ENCODE measurements around the gene TRMT11.
"Not testable (repeated sequence)": the region's sequence is repeated elsewhere in the genome, so short reads cannot be mapped to it uniquely, and the experiment has no call there.

Gene TRMT11

DNA sequence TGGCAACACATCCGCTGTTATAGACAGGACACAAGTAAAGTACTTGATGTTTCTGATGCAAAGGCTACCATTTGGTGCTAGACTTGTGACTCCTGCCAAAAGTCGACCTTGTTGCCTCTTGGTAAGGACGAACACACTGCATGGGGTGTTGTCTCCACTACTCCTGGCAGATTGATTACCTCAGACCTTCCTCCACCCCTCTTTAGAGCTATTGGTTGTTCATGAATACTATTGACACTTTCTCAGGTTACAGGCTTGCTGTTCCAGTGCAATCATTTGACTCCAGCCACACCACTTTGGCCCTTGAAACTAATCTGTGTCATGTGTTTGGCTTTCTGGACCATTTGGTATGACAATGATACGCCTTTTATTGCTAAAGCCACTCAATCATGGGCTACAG lies 62.3 kb downstream of the TRMT11 start:
- DNase-seq: no peak

DNA sequence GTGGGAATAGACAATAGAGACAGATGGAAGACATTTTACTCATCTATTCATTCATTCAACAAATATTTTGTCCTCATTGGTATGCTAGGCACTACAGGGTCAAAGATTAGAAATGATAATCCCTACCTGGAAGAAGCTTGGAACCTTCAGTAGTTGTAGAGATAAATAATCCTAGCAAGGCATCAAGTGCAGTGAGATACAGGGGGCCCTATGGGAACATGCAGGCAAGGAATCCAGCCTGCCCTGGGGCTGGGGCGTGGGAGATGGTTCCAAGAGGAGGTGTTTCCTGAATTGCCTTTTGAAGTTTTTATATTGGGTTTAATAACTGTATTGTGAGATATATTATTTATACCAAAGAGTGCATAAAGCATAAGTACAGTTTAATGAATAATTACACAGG lies 64.5 kb downstream of the TRMT11 start:
- no peak for DNase-seq

DNA sequence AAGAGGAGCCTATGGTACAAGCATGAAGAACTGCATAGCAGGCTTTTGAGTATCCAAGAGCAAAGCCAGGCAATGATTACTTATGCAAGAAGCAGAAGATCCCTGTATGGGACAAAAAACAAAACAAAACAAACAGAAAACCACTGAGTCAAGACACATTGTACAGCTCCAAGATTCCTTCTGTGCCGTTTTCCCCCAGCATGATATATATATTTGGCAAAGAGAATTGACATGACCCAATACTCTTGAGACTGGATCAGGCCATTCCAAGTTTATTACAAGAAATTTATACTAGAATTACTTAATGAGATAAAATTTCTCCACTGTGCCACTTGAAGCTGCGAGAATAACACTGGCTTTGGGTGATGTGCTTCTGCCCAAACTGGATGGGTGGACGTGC lies 65.5 kb downstream of the TRMT11 start:
- DNase-seq: no peak

DNA sequence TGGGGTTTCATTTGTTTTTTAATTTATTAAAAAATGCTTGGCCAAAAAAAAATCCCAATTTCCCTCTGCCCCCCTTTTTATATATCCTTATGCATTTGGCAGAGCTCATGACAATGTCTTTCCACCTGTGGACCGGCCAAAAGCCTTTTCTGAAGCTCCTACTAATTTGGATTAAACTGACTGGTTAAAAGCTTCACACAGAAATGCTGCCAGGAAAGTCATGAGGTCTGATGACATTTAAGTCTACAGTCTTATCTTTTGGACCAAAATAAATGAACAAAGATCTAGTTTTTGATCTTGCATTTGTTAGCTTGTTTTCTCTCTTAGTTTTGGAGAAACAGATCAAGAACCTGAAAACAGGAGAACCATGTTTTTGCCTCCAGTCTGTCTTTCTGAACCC lies 66.1 kb downstream of the TRMT11 start:
- DNase-seq: no peak

DNA sequence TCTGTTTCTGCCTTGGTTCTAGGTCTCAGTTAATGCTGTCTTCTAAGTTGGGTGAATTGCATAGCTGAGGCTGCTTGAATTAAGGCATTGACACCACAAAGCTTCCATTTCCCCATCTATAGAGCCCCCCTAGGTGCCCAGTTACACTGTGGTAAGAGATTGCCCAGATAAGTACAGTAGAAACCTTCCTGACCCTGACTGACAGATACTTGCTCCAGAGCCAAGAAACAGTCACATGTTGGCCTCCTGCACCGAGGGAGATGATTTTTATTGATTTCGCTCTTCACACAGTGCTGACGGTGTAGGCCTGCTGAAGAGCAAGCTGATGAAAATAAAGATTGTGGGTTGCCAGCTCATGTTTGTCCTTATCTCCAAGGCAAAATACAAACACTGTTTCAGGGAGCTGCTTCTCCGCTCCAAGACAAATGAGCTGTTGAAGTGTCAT lies 67.9 kb downstream of the TRMT11 start:
- DNase-seq: peak; percentile 56

DNA sequence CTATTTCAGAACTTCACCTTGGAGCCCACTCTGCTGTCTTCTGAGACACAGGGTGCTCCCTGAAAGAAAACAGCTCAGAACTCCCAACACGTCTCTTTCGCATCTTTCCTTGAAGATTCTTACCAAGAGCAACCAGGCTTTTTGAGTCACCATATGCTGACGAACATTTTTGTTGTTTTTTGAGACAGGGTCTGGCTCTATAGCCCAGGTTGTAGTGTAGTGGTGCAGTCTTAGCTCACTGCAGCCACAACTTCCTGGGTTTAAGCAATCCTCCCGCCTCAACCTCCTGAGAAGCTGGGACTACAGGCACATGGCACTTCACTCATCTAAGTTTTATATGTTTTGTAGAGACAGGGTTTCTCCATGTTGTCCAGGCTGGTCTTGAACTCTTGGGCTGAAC lies 68.5 kb downstream of the TRMT11 start:
- no peak for DNase-seq

DNA sequence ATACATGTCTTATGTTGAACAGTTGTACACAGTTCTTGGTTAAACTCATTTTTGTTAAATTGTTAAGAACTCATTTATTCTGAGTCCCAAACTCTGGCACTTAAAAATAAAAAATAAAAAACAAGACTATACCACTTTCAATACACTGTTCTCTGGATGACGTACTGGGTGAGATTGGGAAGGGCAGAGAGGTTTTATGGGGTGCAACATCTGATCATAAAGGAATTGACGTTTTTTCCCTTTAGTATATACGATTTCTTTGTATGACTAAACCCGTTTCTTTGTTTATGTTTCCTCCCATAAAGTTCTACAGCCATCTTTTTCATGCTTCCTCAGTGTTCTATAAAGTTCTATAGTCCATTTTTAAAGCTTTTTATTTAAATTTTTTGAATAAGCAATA lies 69.1 kb downstream of the TRMT11 start:
- DNase-seq: no peak

DNA sequence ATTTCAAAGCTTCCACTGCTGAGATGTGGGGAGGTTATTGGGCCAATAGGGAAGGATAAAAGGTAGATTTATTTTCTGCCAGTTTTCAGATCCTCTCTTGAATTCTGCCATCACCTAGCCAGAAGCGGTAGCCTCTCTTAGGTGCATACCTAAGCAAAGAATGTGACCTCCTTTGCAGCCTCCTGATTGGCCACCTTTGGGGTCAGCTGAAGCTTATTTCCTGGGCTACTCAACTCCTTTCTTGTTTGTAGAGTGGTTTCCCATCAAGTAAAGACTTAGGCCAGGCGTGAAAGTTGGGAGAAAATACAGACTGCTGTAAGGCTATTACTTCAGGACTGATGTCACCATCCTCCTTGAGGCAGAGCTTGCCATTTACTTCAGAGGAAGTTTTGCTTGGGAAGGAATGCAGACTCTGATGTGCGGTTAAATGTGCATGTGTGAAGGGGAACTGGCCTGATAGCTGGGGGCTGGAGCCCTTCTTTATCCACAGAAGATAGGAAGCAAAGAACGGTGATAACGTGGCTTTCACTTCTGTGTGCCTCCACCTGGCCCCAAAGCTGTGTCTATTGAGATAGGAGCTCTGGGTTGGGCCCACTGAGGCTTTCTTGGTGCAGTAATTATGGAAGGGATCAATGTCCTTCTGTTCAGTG lies 70.1 kb downstream of the TRMT11 start:
- DNase-seq: no peak

DNA sequence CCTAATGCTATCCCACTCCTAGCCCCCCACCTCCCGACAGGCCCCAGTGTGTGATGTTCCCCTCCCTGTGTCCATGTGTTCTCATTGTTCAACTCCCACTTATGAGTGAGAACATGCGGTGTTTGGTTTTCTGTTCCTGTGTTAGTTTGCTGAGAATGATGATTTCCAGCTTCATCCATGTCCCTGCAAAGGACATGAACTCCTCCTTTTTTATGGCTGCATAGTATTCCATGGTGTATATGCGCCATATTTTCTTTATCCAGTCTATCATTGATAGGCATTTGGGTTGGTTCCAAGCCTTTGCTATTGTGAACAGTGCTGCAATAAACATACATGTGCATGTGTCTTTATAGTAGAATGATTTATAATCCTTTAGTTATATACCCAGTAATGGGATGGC lies 71.7 kb downstream of the TRMT11 start:
- not testable (repeated sequence) for DNase-seq

DNA sequence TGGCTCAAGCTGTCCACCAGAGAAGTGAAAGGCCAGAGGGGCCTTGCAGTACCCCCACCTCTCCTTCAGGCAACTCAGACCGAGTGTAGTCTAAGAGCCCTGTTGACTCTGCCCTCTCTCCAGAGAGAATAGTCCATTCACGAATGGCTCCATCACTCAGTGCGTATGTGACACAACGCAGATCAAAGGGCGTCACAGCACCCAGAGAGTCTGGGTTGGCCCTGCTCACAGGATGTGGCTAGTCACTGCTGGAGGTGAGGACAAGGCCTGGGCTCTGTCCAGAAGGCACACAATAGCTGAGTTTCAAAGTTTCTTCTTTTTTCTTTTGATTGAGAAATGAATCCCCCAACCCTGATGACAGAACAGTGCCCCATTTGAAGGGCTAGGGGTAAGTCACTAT lies 74.1 kb downstream of the TRMT11 start:
- no peak for DNase-seq

DNA sequence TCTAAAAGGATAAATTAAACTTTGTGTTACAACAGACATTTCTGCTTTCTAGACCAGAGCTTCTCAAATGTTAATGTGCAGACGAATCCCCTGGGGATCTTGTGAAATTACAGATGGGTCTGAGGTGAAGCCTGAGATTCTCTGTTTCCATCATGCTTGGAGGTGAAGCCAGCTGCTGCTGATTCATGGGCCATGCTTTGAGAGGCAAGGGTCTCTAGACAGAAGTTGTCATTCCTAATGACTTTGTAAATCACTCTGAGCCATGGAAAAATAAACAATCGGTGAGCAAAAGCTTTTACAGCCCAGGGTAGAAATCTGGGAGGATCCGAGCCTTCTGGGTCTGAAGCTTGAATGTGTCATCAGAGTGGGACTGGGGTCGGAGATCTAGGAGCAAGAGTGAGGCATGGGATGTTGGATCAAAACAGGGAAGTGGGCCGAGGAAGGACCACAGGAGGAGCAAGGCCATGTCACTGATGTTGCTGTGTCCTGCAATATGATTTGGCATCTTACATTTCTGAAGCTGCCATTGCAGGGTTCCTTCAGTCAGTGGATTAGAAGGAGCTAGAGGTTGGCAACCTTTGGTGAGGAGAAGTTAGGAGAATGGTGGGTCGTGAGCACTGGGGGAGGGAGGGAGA lies 77.3 kb downstream of the TRMT11 start:
- peak; percentile 90 for DNase-seq

DNA sequence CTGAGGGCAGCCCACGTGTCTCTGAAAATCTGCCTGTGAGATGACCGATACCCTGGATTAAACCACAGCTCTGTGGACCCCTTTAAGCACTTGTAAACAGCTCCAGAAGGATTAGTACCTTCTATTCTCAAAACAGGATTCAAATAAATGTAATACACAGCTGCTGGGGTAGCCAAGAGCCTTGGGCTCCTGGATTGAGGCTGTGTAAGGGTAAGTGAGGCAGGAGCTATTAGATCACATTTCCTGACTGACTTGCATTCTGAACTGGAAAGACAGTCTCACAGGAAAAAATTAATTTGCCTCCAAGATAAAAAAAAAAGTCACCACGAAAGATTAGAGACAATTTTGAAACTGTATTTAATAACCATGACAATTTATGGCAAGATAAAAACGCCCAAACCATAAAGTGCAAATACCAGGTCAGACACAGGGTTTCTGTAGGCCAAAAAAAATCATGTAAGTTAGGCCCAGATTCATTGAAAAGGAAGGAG lies 78.0 kb downstream of the TRMT11 start:
- DNase-seq: no peak

DNA sequence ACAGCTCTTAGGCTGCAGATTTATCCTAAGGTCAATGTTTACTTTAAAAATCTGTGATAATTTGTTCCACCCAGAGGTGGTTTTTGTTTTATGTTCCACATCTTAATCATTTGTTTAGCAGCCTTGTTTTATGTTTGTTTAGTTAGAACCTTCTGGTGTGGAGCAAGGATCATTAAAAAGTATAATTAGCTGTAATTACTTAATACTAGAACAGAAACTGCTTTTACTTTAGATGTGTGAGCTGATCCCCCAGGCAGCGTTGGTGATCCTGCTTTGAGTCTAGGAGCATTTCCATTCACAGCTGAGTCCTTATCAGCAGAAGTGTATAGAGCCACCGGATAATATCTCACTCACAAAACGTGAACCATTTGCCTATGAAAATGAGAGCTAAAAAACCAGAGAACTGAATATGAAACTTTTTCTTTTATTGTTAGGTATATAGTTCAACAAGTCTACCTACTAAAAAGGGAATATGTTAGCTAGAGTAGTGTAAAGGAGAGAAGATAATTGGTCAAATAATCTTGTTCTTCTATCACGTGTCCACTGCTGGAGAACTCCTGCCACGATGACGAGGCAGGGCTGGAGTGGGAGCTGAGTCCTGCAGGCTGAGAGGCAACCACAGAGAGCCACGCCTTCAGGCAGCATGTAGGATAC lies 78.5 kb downstream of the TRMT11 start:
- no peak for DNase-seq

DNA sequence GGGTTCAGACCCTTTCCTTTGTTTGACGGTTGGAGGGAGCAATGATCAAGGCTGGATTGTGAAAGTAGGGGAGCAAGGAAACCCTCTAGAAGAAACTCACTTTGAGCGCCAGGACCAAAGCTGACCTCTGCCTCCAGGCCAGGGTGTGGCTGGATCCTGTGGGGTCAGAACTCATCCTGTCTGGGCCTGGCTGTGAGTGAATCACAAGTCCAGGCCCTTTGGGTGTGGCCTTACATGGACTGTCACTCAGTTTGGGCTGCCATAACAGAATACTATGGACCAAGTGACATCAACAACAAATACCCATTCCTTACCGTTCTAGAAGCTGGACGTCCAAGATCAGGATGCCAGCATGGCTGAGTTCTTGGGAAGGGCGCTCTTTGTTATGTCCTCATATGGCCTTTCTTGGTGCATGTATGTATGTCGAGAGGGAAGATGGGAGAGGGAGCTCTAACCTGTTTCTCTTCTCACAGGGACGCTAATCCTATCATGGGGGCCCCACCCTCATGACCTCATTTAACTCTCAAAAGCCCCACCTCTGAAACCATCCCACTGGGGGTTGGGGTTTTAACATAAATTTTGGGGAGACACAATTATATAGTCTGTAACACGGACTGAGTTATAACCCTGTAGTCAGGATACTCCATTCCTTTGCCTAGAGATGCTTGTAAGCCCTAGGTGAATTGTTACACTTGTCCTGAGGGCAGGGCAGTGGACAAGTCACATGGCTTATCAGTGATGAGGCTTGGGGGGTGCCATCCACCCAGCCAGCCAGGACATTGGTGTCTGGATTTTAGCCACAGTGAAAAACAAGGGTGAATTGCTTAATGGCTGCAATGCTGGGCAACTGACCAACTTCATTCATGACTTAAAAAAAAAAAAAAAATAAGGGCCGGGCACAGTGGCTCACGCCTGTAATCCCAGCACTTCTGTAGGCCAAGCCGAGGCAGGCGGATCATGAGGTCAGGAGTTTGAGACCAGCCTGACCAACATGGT lies 80.0 kb downstream of the TRMT11 start:
- no peak for DNase-seq

DNA sequence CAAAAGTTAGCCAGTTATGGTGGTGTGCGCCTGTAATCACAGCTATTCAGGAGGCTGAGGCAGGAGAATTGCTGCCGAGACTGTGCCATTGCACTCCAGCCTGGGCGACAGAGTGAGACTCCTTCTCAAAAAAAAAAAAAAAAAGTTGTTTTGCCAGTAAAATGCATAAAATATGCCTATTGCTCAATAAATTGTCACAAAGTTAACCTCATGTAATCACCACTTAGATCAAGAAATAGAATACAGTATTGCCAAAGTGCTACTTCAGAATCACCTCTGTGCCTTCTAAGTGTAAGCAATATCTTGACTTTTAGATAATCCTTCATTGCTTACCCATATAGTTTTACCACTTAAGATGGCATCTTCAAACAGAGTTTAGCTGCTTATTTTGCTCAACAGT lies 80.7 kb downstream of the TRMT11 start:
- DNase-seq: no peak

DNA sequence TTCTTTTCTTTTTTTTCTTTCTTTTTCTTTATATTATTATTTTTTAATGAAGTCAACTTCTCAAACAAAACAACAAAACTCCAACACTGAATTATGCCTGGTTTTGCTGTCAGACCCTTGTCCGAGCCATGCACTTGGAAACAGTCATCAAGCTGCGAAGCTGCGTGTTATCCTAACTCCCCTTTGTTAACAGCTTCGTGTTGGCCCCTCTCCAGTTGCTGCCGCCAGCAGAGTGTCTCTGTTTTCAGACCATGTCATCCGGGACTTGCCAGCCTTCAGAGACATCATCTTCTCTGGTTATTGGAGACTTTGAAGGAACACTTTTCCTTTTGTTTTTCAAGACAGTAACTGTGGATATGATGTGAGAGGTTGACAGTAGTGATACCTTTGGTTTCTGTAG lies 83.1 kb downstream of the TRMT11 start:
- no peak for DNase-seq

DNA sequence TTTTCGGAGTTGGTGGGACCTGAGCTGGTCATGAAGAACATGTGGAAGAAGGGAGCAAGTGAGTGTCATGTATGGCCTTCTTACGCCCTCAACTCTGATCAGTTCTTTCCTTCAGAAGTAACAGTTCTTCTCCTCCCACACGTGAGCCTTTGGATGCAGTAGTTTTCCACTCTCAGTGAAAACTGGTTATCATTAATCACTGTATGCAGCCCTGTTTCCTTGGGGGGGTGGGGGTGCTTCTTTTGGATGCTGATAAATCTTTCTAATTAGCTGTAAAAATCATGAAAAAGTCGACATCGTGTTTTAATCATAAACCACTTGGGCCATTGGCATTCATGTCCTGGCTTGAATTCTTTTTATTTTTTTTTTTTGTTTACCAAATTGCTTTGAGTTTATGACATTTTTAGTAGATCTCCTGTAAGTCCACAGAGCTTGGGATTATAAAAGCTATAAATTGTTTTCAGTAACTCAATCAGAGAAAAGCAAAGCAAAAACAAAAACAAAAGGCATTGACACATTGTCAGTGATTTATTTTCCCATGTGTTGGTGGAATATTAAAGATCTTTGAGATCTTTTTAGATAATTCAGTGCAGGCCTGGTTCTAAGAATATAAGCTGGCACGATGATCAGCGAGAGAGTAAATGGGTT lies 84.8 kb downstream of the TRMT11 start:
- DNase-seq: no peak

DNA sequence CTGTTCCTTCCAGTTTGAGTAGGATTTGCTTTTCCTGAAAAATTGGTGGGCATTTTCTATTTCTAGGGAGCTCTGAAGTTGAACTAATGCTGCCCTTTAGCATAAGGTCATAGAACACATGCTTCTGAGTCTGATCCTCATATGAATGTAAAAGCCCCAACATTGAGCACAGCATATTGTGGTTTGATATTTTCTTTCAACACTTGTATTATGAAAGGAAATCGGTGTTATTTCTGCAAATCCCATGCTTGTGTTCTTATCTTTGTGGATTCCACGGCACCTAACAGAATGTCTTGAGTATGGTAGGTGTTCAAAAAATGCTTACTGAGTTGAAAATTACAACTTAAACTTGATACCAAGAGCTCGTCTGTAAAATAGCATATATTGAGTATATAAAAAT lies 85.8 kb downstream of the TRMT11 start:
- no peak for DNase-seq

DNA sequence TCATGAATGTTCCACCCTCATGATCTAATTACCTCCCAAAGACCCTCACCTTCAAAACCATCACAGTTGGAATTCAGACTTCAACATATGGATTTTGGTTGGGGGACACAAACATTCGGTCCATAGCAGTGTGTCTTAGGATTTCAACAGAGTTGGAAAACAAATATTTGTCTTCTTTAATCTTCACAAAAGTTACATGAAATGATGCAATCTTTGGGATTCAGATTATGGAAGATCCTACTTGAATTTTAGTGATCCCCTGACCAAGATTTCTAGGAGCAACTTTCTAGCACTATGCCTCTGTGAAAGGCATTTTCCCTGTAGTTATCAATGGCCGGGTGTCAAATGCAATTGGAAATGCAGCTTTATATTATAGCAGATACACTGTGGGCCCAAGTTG lies 86.5 kb downstream of the TRMT11 start:
- no peak for DNase-seq

DNA sequence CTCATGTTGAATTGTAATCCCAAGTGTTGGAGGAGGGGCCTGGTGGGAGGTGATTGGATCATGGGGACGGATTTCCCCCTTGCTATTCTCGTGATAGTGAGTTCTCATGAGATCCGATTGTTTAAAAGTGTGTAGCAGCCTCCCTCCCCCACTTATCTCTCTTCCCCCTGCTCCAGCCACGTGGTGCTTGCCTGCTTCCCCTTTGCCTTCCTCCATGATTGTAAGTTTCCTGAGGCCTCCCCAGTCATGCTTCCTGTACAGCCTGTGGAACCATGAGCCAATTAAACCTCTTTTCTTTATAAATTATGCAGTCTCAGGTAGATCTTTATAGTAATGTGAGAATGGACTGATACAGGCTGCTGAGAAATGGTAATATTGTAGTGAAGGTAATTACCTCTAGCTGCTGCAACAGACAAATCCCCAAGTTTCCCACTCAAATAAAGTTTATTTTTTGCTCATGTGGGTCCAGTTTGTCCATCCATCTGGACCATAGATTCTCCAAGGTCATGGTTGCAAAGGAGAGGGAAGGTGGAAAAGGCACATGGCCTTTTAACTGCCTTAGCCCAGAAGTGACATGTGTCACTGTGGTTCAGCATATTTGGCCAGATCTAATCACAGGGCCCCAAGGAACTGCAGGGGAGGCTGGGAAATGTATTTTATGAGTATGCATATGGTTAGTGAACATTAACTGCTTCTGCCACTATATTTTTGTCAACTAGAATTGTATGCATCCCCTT lies 89.2 kb downstream of the TRMT11 start:
- DNase-seq: no peak

DNA sequence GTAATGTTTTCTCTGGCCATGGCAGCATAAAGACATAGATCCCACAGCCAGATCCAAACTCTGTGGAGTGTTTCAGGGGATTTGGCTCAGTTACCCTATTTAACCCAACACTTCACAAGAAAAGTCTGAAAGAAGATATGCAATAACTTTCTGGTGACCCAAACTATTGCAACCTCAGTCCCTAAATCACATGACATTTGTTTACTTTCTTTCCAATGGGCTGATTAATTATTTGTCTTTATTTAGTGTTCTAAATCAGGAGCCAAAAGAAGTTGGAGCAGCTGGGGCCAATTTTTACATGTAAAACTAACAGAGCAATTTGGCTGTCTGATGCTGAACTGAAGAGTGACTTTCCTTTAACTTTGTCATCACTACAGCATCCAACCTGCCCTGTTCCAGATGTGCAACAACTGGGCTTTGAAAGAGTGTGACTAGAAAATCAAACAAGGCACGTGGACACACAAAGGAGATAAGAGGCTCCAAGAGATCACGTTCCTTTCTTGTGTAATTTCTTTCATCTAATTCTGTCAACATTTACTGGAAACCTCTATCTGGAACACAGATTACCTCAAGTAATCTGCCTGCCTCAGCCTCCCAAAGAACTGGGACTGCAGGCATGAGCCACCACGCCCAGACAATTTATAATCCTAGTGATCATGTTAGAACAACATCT lies 90.8 kb downstream of the TRMT11 start:
- no peak for DNase-seq

Data from fibroblast of upper back skin (primary cell).